ENCODE results near the gene MPDU1.

- TF ChIP-seq POLR2A (IDR thresholded peaks at IDR 0.05) (no peak), CTCF (IDR thresholded peaks at IDR 0.05) (no peak)
Measured at GRCh38 chr17:7620835-7621234, 37.2 kb downstream of the MPDU1 start.

Data from lower leg skin (tissue), 3 donors.